ENCODE measurements around the gene RNF4.

- TF ChIP-seq, protein P1, sequence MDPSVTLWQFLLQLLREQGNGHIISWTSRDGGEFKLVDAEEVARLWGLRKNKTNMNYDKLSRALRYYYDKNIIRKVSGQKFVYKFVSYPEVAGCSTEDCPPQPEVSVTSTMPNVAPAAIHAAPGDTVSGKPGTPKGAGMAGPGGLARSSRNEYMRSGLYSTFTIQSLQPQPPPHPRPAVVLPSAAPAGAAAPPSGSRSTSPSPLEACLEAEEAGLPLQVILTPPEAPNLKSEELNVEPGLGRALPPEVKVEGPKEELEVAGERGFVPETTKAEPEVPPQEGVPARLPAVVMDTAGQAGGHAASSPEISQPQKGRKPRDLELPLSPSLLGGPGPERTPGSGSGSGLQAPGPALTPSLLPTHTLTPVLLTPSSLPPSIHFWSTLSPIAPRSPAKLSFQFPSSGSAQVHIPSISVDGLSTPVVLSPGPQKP (IDR thresholded peaks at IDR 0.05; ENCODE audit: low read depth, low read length) = no peak
- no peak for TF ChIP-seq NFIC (IDR thresholded peaks at IDR 0.05; ENCODE audit: low read depth, low read length)
- TF ChIP-seq, protein P2, sequence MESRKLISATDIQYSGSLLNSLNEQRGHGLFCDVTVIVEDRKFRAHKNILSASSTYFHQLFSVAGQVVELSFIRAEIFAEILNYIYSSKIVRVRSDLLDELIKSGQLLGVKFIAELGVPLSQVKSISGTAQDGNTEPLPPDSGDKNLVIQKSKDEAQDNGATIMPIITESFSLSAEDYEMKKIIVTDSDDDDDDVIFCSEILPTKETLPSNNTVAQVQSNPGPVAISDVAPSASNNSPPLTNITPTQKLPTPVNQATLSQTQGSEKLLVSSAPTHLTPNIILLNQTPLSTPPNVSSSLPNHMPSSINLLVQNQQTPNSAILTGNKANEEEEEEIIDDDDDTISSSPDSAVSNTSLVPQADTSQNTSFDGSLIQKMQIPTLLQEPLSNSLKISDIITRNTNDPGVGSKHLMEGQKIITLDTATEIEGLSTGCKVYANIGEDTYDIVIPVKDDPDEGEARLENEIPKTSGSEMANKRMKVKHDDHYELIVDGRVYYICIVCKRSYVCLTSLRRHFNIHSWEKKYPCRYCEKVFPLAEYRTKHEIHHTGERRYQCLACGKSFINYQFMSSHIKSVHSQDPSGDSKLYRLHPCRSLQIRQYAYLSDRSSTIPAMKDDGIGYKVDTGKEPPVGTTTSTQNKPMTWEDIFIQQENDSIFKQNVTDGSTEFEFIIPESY (IDR thresholded peaks at IDR 0.05) = no peak
- peak; percentile 10 for TF ChIP-seq FOS (IDR thresholded peaks at IDR 0.05; ENCODE audit: borderline replicate concordance, extremely low read depth, insufficient read length)
- no peak for TF ChIP-seq CTCF (IDR thresholded peaks at IDR 0.05 in 2 of 3, conservative IDR thresholded peaks at IDR 0.05 in 1 of 3; ENCODE audit: control insufficient read depth in 2 of 3, extremely low read depth in 1 of 3, insufficient read depth in 1 of 3, low read depth in 3 of 3, low read length in 3 of 3)
- TF ChIP-seq POLR2AphosphoS5 (IDR thresholded peaks at IDR 0.05; ENCODE audit: low read length) = peak; percentile 96
- TF ChIP-seq CHD2 (IDR thresholded peaks at IDR 0.05; ENCODE audit: borderline replicate concordance, low read depth, low read length) = peak; percentile 79; the same call in 1 of the 2 replicates
- no peak for TF ChIP-seq SIX5 (IDR thresholded peaks at IDR 0.05; ENCODE audit: low read depth, low read length, severe bottlenecking)
- TF ChIP-seq ZBED1 (IDR thresholded peaks at IDR 0.05; ENCODE audit: borderline replicate concordance) = no peak
- 0 out of 2 replicates have a peak, but pooled peaks have one; percentile 26 for TF ChIP-seq RFX5 (IDR thresholded peaks at IDR 0.05; ENCODE audit: low read depth, low read length)
- peak; percentile 89; the same call in 1 of the 2 replicates for TF ChIP-seq NFYB (IDR thresholded peaks at IDR 0.05; ENCODE audit: insufficient read depth, low read depth, low read length)
- TF ChIP-seq EP300 (IDR thresholded peaks at IDR 0.05; ENCODE audit: borderline replicate concordance in 1 of 2, control insufficient read depth in 1 of 2, low read depth in 2 of 2, low read length in 2 of 2) = no peak
- TF ChIP-seq SMARCA5 (IDR thresholded peaks at IDR 0.05) = no peak
Observed at GRCh38 chr4:2468456-2469191, at the start of gene RNF4.

Data from GM12878 (cell line).